GM12878 (cell line): ENCODE data around the gene TNFRSF1A. TPM values are rescaled to one million over a fixed set of nuclear protein-coding genes. Genes with fewer than 3 reads are reported as not detected.

Source experiments
- ATAC-seq: fragments of 200-7000 bp; cut with Tn5 transposase; 3 replicates; pipeline ENCODE4 v1.9.1; 2020; ENCODE audit warnings: mild to moderate bottlenecking, moderate library complexity
- BruUV-seq: library from RNA; stranded (reverse); fragments of 400-500 nt; replicated peaks from 2 replicates; lab custom pipeline; 2021; lab: Mats Ljungman, UMichigan
- CTCF ChIA-PET: fragments of 300-600 bp; sonication (Branson Sonifier 250); formaldehyde crosslinking; extraction: SDS; loops from one replicate; lab custom pipeline; 2021; ENCODE audit warnings: inconsistent platforms; lab: Yijun Ruan, JAX
- POLR2A ChIA-PET: fragments of 350-600 bp; formaldehyde crosslinking; extraction: SDS; loops from one replicate; lab custom pipeline; 2021; ENCODE audit warnings: inconsistent platforms; lab: Charles Lee
- RAD21 ChIA-PET: fragments of 300-600 bp; sonication (Branson Sonifier 250); formaldehyde crosslinking; loops from one replicate; lab custom pipeline; 2023; ENCODE audit warnings: antibody characterized with exemption; ENCODE audit not compliant: unreplicated experiment; lab: Charles Lee
- SMC1A ChIA-PET: fragments of 300-600 bp; sonication (Branson Sonifier 250); formaldehyde crosslinking; loops from one replicate; lab custom pipeline; 2023; ENCODE audit not compliant: unreplicated experiment, uncharacterized antibody; lab: Charles Lee
- DNase-seq: peaks from one replicate; pipeline ENCODE4 v3.0.0-alpha.2; 2011; ENCODE audit warnings: low read depth, low spot score
- FAIRE-seq: peaks from 3 replicates; lab custom pipeline; 2011; peaks lifted over from hg19 to GRCh38; lab: Jason Lieb, UNC
- H2AFZ ChIP-seq: 2 replicates; pipeline ENCODE4 v1.6.0; 2011; ENCODE audit warnings: low read depth, low read length, control low read depth; ENCODE audit not compliant: control insufficient read depth
- H3K27ac ChIP-seq: 2 replicates; pipeline ENCODE4 v1.5.1; 2011; ENCODE audit warnings: control low read depth; ENCODE audit not compliant: control insufficient read depth, insufficient read depth
- H3K27me3 ChIP-seq, 2 experiments: replicated peaks in 1 of 2; 2 replicates each; pipeline versions ENCODE4 v1.6.0 to v1.6.1; 2011; ENCODE audit warnings: low read length in 1 of 2; ENCODE audit not compliant: control insufficient read depth in 2 of 2, insufficient read depth in 2 of 2
- H3K36me3 ChIP-seq, 2 experiments: 2 replicates each; pipeline ENCODE4 v1.5.1; 2011; ENCODE audit warnings: low read length in 1 of 2; ENCODE audit not compliant: control insufficient read depth in 2 of 2, insufficient read depth in 2 of 2
- H3K4me1 ChIP-seq: 2 replicates; pipeline ENCODE4 v1.6.1; 2011; ENCODE audit warnings: mild to moderate bottlenecking, low read length, moderate library complexity, mixed read lengths; ENCODE audit not compliant: control insufficient read depth, insufficient read depth
- H3K4me2 ChIP-seq: 2 replicates; pipeline ENCODE4 v1.6.0; 2011; ENCODE audit warnings: control low read depth; ENCODE audit not compliant: control insufficient read depth, insufficient read depth
- H3K4me3 ChIP-seq: fragments of 200-600 bp; sonication (generic); 2 replicates; pipeline ENCODE4 v1.5.1; 2016
- H3K79me2 ChIP-seq: 2 replicates; pipeline ENCODE4 v1.6.0; 2011; ENCODE audit warnings: low read length; ENCODE audit not compliant: control insufficient read depth, insufficient read depth
- H3K9ac ChIP-seq: 2 replicates; pipeline ENCODE4 v1.8.0; 2011; ENCODE audit warnings: low read length, control low read depth, mixed read lengths; ENCODE audit not compliant: control insufficient read depth, insufficient read depth
- H3K9me3 ChIP-seq: replicated peaks from 3 replicates; pipeline ENCODE4 v1.5.1; 2011; ENCODE audit warnings: mild to moderate bottlenecking, low read length; ENCODE audit not compliant: control insufficient read depth, insufficient read depth
- H4K20me1 ChIP-seq: 2 replicates; pipeline ENCODE4 v1.6.0; 2011; ENCODE audit not compliant: control insufficient read depth, insufficient read depth
- BCL3 ChIP-seq: IDR thresholded peaks from 2 replicates; pipeline ENCODE4 v1.6.1; 2011; ENCODE audit warnings: borderline replicate concordance, low read depth, mild to moderate bottlenecking, moderate library complexity, low read length; ENCODE audit not compliant: insufficient read depth, poor library complexity, severe bottlenecking
- CBFB ChIP-seq: IDR thresholded peaks from 2 replicates; pipeline ENCODE4 v1.6.1; 2016; ENCODE audit warnings: antibody characterized with exemption, low read depth
- CREM ChIP-seq: IDR thresholded peaks from 2 replicates; pipeline ENCODE4 v1.6.1; 2014; ENCODE audit warnings: antibody characterized with exemption, low read depth
- DPF2 ChIP-seq: fragments of 450-650 bp; IDR thresholded peaks from 2 replicates; pipeline ENCODE4 v1.6.1; 2017; ENCODE audit warnings: mild to moderate bottlenecking
- HCFC1 ChIP-seq: fragments of 150-350 bp; IDR thresholded peaks from 2 replicates; pipeline ENCODE4 v1.6.1; 2014; ENCODE audit warnings: low read length
- HDGF ChIP-seq: fragments of 450-650 bp; IDR thresholded peaks from 2 replicates; pipeline ENCODE4 v1.6.1; 2016; ENCODE audit warnings: antibody characterized with exemption
- LARP7 ChIP-seq: fragments of 450-650 bp; IDR thresholded peaks from 2 replicates; pipeline ENCODE4 v1.6.1; 2017; ENCODE audit warnings: mild to moderate bottlenecking
- NBN ChIP-seq: fragments of 450-650 bp; IDR thresholded peaks from 2 replicates; pipeline ENCODE4 v1.6.1; 2016
- RAD21 ChIP-seq: IDR thresholded peaks from 2 replicates; pipeline ENCODE4 v1.6.1; 2011; ENCODE audit warnings: mild to moderate bottlenecking, low read depth, low read length, moderate library complexity; ENCODE audit not compliant: insufficient read depth
- ZNF274 ChIP-seq: IDR thresholded peaks from one replicate; pipeline ENCODE4 v1.8.0; 2011; ENCODE audit not compliant: insufficient read length, insufficient read depth
- WGBS: methylation state at CpG from one replicate; pipeline ENCODE4 v1.1.6; 2016; ENCODE audit warnings: low lambda C conversion rate; ENCODE audit not compliant: insufficient replicate concordance, insufficient coverage; ENCODE audit errors: missing lambda C conversion rate; 5-methylcytosine and 5-hydroxymethylcytosine counted together
- in situ Hi-C: fragments of 300-500 bp; cut with MboI; formaldehyde crosslinking; loops from 9 replicates; pipeline ENCODE4 v1.14.3; 2018; ENCODE audit warnings: mixed read lengths
- intact Hi-C: fragments of 100-400 bp; cut with micrococcal nuclease; formaldehyde crosslinking; loops from one replicate; pipeline ENCODE4 v1.14.2; 2022; ENCODE audit not compliant: unreplicated experiment
- polyA plus RNA-seq, 11 experiments: library from polyadenylated mRNA; depleted of rRNA in 4 of 11; unstranded in 6 of 11; stranded (reverse) in 5 of 11; fragments of >200 nt; fragmentation: Nextera tagmentation in 4 of 11; fragmentation: Illumina TruSeq in 1 of 11; extraction: Ambion mirVana in 4 of 11; extraction: Trizol in 1 of 11; gene quantifications; 1 replicate in 1 of 11; 2 replicates in 10 of 11; pipeline versions ENCODE4 v1.2.1 to v1.2.3, GENCODE V29; 2011 to 2016; ENCODE audit warnings: inconsistent platforms in 2 of 11, missing spikeins in 2 of 11, low read depth in 1 of 11
- total RNA-seq, 4 experiments: library from RNA; depleted of rRNA in 3 of 4; stranded (reverse); fragments of >200 nt in 3 of 4; fragmentation: Illumina TruSeq in 1 of 4; extraction: Trizol in 1 of 4; gene quantifications; 2 replicates each; pipeline versions ENCODE4 v1.2.1 to v1.2.3, GENCODE V29; 2013 to 2021
- TF ChIP-seq, protein P1 (sequence below): fragments of 450-650 bp; IDR thresholded peaks from 2 replicates; pipeline ENCODE4 v1.6.1; 2017; ENCODE audit warnings: antibody characterized with exemption, mild to moderate bottlenecking, moderate library complexity
- TF ChIP-seq, protein P2 (sequence below): fragments of 450-650 bp; IDR thresholded peaks from 2 replicates; pipeline ENCODE4 v1.6.1; 2018; ENCODE audit warnings: borderline replicate concordance, mild to moderate bottlenecking; ENCODE audit not compliant: partially characterized antibody

TNFRSF1A gene
- total and polyA plus RNA-seq, 10 of the 15 experiments (the other 5 are each of a cell fraction or from before 2014, with no cell fraction given), result 0.24 to 16.5 (median 13.0) TPM

- DNase-seq (no peak), FAIRE-seq (no peak), ATAC-seq (no peak)
- in situ Hi-C loops, result no loop called here
- TF ChIP-seq DPF2 (no peak), HCFC1 (no peak), CREM (no peak), RAD21 (no peak), ZNF274 (no peak), CBFB (no peak), BCL3 (no peak), NBN (no peak), LARP7 (no peak), HDGF (no peak)
- TF ChIP-seq, protein P1, sequence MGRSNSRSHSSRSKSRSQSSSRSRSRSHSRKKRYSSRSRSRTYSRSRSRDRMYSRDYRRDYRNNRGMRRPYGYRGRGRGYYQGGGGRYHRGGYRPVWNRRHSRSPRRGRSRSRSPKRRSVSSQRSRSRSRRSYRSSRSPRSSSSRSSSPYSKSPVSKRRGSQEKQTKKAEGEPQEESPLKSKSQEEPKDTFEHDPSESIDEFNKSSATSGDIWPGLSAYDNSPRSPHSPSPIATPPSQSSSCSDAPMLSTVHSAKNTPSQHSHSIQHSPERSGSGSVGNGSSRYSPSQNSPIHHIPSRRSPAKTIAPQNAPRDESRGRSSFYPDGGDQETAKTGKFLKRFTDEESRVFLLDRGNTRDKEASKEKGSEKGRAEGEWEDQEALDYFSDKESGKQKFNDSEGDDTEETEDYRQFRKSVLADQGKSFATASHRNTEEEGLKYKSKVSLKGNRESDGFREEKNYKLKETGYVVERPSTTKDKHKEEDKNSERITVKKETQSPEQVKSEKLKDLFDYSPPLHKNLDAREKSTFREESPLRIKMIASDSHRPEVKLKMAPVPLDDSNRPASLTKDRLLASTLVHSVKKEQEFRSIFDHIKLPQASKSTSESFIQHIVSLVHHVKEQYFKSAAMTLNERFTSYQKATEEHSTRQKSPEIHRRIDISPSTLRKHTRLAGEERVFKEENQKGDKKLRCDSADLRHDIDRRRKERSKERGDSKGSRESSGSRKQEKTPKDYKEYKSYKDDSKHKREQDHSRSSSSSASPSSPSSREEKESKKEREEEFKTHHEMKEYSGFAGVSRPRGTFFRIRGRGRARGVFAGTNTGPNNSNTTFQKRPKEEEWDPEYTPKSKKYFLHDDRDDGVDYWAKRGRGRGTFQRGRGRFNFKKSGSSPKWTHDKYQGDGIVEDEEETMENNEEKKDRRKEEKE, result no peak
- TF ChIP-seq, protein P2, sequence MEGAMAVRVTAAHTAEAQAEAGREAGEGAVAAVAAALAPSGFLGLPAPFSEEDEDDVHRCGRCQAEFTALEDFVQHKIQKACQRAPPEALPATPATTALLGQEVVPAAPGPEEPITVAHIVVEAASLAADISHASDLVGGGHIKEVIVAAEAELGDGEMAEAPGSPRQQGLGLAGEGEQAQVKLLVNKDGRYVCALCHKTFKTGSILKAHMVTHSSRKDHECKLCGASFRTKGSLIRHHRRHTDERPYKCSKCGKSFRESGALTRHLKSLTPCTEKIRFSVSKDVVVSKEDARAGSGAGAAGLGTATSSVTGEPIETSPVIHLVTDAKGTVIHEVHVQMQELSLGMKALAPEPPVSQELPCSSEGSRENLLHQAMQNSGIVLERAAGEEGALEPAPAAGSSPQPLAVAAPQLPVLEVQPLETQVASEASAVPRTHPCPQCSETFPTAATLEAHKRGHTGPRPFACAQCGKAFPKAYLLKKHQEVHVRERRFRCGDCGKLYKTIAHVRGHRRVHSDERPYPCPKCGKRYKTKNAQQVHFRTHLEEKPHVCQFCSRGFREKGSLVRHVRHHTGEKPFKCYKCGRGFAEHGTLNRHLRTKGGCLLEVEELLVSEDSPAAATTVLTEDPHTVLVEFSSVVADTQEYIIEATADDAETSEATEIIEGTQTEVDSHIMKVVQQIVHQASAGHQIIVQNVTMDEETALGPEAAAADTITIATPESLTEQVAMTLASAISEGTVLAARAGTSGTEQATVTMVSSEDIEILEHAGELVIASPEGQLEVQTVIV, result no peak
- Histone ChIP-seq H3K27me3 (no peaks in the 10 kb centered on the region), H3K4me1 (peaks cover 7% of the 10 kb centered on the region; the same call in 1 of the 2 replicates), H3K4me2 (no peak overlapping the region), H3K9ac (no peak overlapping the region), H3K36me3 (no peaks in the 10 kb centered on the region), H3K4me3 (no peak overlapping the region), H3K27ac (no peak overlapping the region), H4K20me1 (no peaks in the 10 kb centered on the region), H2AFZ (no peak overlapping the region), H3K79me2 (no peaks in the 10 kb centered on the region), H3K9me3 (no peaks in the 10 kb centered on the region)
- WGBS, result 46% methylated on average over 11 of the region's 11 CpGs
- ChIA-PET POLR2A (interaction anchor here (3.8 kb wide), 1 partner anchor 84 kb away, joined by 32 read pairs; no protein-coding TSS in a partner anchor), SMC1A (interaction anchor here (4.0 to 10.3 kb wide), 3 partner anchors 78 to 87 kb away, joined by 24 to 107 read pairs (median 40); partner anchors contain the start of gene CD9), RAD21 (interaction anchor here (9.8 kb wide), 1 partner anchor 80 kb away, joined by 304 read pairs; the partner anchor contains the start of gene CD9), CTCF (interaction anchor here (1.3 to 10.1 kb wide), 4 partner anchors 78 to 226 kb away, joined by 3 to 401 read pairs (median 75); partner anchors contain the start of gene CD9)
- BruUV-seq, result no TSS peak
- intact Hi-C loops, result no loop called here
These were observed 61.2 kb downstream of the TNFRSF1A start for GRCh38 chr12:6280672-6281071.
